A549 (cell line): ENCODE measurements around the gene CFAP46.

Experiments used
- CHD2 ChIP-seq: fragments of 150-350 bp; IDR thresholded peaks from 2 replicates; pipeline ENCODE4 v1.6.1; 2014; ENCODE audit warnings: low read length; ENCODE audit not compliant: partially characterized antibody
- CHD4 ChIP-seq: fragments of 200-600 bp; sonication (generic); IDR thresholded peaks from 2 replicates; pipeline ENCODE4 v1.6.1; 2016; ENCODE audit warnings: antibody characterized with exemption, mild to moderate bottlenecking, borderline replicate concordance
- ESRRA ChIP-seq: fragments of 150-350 bp; IDR thresholded peaks from 2 replicates; pipeline ENCODE4 v1.6.1; 2014; ENCODE audit warnings: mild to moderate bottlenecking, low read length, borderline replicate concordance
- MAFK ChIP-seq: fragments of 450-650 bp; IDR thresholded peaks from 2 replicates; pipeline ENCODE4 v1.6.1; 2014; ENCODE audit not compliant: partially characterized antibody
- MYC ChIP-seq: IDR thresholded peaks from 2 replicates; pipeline ENCODE4 v1.6.1; 2012; ENCODE audit warnings: mild to moderate bottlenecking, inconsistent platforms, low read length, improper control_type of control experiment, borderline replicate concordance
- POLR2A ChIP-seq: IDR thresholded peaks from 2 replicates; pipeline ENCODE4 v1.6.1; 2012; ENCODE audit warnings: mild to moderate bottlenecking, low read length
- ZSCAN20 ChIP-seq: fragments of 250-450 bp; sonication (Bioruptor Pico); IDR thresholded peaks from 2 replicates; pipeline ENCODE4 v1.8.0; 2022; ENCODE audit warnings: mild to moderate bottlenecking, moderate library complexity
- TF ChIP-seq, protein P1 (sequence below): fragments of >200 bp; sonication (Bioruptor Twin); formaldehyde crosslinking; IDR thresholded peaks from 3 replicates; pipeline ENCODE4 v1.5.1; 2016
- TF ChIP-seq, protein P2 (sequence below): fragments of 200-600 bp; sonication (generic); IDR thresholded peaks from 2 replicates; pipeline ENCODE4 v1.6.1; 2016; ENCODE audit warnings: antibody characterized with exemption, mild to moderate bottlenecking, moderate library complexity

DNA sequence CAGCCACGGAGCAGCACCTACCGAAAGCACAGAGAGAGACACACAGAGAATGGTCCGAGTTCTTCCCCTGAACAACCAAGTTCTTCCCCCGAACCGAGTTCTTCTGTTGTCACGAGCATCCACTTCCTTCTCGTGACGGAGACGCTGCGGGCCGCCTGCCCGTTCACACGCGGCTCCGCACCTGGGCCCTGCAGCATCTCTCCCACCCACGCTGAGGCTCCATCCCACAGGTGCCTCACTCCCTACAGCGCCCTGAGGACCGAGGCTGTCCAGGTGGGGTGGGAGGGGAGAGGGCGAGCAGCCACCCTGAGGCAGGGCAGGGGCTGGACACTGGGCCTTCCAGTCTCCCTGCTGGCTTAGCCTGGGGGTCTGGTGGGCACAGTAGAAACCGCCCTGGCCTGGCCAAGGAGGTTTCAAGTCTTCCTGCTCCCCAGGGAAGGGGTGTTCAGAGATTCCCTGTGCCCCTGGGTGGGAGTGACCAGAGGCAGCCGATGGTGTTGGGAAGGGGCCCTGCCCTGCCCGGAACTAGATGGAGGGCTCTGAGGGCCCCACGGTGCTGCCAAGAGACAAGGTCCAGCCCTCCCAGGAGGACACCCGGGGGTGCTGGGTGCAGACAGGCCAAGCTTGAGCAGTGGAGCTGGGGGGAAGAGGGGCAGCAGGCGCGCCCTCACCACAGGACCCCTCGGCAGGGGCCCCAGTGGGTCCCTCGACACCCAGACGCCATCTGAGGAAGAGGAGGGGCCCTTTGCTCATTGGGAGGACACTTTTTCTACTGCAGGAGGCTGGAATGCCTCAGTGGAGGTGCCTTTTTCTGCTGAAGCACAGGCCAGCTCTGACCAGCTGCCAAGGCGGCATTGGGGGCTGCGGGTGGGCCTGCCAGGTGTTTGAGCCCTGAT, 151.2 kb downstream of the CFAP46 start:
- TF ChIP-seq POLR2A (no peak), CHD4 (no peak), CHD2 (no peak), MAFK (no peak), MYC (no peak), ESRRA (no peak), ZSCAN20 (CRISPR knock-in tag) (no peak)
- TF ChIP-seq, protein P1, sequence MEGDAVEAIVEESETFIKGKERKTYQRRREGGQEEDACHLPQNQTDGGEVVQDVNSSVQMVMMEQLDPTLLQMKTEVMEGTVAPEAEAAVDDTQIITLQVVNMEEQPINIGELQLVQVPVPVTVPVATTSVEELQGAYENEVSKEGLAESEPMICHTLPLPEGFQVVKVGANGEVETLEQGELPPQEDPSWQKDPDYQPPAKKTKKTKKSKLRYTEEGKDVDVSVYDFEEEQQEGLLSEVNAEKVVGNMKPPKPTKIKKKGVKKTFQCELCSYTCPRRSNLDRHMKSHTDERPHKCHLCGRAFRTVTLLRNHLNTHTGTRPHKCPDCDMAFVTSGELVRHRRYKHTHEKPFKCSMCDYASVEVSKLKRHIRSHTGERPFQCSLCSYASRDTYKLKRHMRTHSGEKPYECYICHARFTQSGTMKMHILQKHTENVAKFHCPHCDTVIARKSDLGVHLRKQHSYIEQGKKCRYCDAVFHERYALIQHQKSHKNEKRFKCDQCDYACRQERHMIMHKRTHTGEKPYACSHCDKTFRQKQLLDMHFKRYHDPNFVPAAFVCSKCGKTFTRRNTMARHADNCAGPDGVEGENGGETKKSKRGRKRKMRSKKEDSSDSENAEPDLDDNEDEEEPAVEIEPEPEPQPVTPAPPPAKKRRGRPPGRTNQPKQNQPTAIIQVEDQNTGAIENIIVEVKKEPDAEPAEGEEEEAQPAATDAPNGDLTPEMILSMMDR: no peak
- TF ChIP-seq, protein P2, sequence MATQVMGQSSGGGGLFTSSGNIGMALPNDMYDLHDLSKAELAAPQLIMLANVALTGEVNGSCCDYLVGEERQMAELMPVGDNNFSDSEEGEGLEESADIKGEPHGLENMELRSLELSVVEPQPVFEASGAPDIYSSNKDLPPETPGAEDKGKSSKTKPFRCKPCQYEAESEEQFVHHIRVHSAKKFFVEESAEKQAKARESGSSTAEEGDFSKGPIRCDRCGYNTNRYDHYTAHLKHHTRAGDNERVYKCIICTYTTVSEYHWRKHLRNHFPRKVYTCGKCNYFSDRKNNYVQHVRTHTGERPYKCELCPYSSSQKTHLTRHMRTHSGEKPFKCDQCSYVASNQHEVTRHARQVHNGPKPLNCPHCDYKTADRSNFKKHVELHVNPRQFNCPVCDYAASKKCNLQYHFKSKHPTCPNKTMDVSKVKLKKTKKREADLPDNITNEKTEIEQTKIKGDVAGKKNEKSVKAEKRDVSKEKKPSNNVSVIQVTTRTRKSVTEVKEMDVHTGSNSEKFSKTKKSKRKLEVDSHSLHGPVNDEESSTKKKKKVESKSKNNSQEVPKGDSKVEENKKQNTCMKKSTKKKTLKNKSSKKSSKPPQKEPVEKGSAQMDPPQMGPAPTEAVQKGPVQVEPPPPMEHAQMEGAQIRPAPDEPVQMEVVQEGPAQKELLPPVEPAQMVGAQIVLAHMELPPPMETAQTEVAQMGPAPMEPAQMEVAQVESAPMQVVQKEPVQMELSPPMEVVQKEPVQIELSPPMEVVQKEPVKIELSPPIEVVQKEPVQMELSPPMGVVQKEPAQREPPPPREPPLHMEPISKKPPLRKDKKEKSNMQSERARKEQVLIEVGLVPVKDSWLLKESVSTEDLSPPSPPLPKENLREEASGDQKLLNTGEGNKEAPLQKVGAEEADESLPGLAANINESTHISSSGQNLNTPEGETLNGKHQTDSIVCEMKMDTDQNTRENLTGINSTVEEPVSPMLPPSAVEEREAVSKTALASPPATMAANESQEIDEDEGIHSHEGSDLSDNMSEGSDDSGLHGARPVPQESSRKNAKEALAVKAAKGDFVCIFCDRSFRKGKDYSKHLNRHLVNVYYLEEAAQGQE: no peak
